ENCODE results near the gene CHST14.
"Not testable (repeated sequence)": the region's sequence is repeated elsewhere in the genome, so short reads cannot be mapped to it uniquely, and the experiment has no call there.

DNA sequence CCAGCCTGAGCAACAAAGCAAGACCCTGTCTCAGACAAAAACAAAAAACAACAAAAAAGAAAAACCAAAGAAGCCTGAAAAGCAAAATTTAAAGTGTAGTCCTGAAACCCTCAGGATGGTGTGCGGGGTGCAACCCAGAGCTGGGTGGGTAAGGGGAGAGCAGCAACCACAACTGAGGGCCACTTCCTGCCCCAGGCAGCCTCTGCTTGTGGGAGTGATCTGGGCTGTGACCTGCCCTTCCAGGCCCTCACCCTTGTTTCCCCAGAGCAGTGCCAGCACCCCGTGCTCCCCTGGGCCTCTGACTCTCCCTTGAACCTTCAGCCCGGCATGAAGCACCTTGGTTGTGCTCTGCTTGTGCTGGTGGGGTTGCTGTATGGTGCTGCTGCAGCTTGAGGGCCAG, 16.8 kb upstream of the CHST14 start:
- TF ChIP-seq, protein P1, sequence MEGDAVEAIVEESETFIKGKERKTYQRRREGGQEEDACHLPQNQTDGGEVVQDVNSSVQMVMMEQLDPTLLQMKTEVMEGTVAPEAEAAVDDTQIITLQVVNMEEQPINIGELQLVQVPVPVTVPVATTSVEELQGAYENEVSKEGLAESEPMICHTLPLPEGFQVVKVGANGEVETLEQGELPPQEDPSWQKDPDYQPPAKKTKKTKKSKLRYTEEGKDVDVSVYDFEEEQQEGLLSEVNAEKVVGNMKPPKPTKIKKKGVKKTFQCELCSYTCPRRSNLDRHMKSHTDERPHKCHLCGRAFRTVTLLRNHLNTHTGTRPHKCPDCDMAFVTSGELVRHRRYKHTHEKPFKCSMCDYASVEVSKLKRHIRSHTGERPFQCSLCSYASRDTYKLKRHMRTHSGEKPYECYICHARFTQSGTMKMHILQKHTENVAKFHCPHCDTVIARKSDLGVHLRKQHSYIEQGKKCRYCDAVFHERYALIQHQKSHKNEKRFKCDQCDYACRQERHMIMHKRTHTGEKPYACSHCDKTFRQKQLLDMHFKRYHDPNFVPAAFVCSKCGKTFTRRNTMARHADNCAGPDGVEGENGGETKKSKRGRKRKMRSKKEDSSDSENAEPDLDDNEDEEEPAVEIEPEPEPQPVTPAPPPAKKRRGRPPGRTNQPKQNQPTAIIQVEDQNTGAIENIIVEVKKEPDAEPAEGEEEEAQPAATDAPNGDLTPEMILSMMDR (IDR thresholded peaks at IDR 0.05; ENCODE audit: low read length), result not testable (repeated sequence)
- TF ChIP-seq EZH2 (IDR thresholded peaks at IDR 0.05; ENCODE audit: borderline replicate concordance, low read length), result not testable (repeated sequence)
